Thoracic aorta endothelial cell (primary cell): ENCODE measurements around the gene SEMA3A. TPM values are rescaled to one million over a fixed set of nuclear protein-coding genes. Genes with fewer than 3 reads are reported as not detected.

Source experiments
- total RNA-seq: library from RNA; depleted of rRNA; stranded (reverse); fragments of >200 nt; gene quantifications from 2 replicates; pipeline ENCODE4 v1.2.3, GENCODE V29; 2012

SEMA3A gene
- 0.29 and 0.66 TPM in 2 replicates for total RNA-seq

DNA sequence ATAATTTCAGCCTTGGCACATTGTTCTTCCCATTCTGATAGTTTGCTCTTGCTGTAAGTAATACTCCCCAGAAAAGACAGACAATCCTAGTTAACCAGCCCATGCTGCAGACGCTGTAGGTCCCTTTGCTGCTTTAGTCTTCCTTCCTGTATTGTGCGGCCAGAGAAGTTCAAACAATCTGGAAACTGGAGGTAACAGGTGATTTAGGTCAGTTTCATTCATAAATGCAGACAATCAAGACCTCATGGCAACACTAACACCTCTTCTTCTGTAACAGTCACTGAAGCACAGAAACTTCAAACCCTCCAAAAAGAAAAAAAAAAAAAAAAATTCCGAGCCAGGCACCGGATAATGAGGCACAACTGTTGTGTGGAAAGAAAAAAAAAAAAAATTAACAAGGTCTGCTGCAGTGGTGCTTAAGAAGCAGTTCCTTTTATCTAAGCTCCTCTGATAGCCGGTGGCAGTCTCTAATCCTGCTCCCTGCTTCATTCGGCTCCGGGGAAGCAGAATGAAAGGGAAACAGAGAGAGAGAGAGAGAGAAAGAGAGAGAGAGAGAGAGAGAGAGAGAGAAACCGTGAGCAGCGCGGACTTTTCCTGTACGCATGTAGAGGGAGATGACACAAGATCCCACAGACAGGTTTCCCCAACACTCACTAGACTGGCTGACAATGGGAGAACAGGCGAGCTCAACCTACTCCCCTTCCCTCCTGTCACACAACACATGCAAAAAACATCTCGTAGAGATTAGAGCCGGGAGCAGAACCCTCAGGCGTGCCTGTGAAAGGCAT lies at the start of gene SEMA3A:
Gene SEMA3A (minus strand): TSS at position 306 of the 788 bp plus-strand sequence. CDS start 203 bp downstream, at position 103.

